Stimulated activated CD4-positive, alpha-beta T cell treated with anti-CD3 and anti-CD28 coated beads, TNF-alpha, amount 100 ng/mL, for 4 hours (primary cell): ENCODE data around the gene SARNP.
"Not testable (repeated sequence)": the region's sequence is repeated elsewhere in the genome, so short reads cannot be mapped to it uniquely, and the experiment has no call there.

Experiments used
- DNase-seq, 3 experiments: peaks; one replicate each; pipeline ENCODE4 v3.0.0-alpha.2; 2020; ENCODE audit warnings: low read depth in 3 of 3

SARNP gene, protein sequence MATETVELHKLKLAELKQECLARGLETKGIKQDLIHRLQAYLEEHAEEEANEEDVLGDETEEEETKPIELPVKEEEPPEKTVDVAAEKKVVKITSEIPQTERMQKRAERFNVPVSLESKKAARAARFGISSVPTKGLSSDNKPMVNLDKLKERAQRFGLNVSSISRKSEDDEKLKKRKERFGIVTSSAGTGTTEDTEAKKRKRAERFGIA

DNA sequence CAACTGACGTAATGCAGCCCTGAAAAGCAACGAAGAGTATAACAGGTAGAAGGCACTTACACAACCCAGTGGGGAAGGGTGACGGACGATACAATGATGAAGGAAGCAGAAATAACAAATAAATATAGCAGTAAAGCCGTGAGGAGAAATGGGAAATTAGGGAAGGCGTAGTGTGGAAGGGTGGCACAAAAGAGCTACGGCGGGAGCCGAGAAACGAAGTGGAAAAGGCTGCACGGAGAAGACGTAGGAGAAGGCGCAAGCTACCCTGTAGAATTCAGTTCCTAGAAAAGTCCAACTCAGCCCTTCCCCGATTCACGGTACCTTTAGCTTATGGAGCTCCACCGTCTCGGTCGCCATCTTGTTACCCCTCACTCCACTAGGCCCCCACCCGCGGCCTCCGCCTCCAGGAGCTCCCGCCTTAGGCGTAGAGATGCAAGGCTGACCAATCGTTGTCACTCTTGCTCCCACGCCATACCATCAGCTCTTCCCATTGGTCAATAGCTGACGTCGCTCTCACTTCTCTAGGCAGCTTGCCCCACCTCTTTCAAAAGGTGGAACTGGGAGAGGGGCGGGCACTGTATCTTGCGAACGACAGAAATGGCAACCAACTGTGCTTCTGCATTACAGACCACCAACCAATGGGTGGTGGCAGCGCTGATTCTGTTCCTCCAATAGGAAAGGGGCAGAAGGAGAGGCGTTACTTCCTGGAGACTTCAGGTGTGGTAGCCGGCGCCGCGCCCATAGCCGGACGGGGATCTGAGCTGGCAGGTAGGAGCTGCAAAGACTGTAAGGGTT, at the start of gene SARNP, which contains the start of gene ORMDL2:
TSS of gene SARNP (minus strand) at position 380 of the 795 bp plus-strand sequence. CDS start at position 357, 23 bp downstream.
TSS of gene ORMDL2 (plus strand) at position 697 of the 795 bp plus-strand sequence. CDS start 959 bp downstream, outside the sequence.
- DNase-seq = peak; percentile 68 to 95 (median 93)

GRCh38 chr12:55866454-55867004, 49.0 kb upstream of the SARNP start:
- not testable (repeated sequence) for DNase-seq

- DNase-seq = no peak
These were observed 47.8 kb upstream of the SARNP start for GRCh38 chr12:55865327-55865726.

DNA sequence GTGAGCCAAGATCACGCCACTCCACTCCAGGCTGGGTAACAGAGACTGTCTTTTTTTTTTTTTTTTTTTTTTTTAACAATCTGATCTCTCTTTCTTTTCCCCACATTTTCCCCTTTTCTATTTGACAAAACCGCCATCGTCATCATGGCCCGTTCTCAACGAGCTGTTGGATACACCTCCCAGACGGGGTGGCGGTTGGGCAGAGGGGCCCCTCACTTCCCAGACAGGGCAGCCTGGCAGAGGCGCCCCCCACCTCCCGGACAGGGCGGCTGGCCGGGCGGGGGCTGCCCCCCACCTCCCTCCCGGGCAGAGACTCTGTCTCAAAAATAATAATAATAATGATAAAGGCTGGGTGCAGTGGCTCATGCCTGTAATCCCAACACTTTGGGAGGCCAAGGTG, 45.4 kb upstream of the SARNP start:
- DNase-seq = not testable (repeated sequence)

DNA sequence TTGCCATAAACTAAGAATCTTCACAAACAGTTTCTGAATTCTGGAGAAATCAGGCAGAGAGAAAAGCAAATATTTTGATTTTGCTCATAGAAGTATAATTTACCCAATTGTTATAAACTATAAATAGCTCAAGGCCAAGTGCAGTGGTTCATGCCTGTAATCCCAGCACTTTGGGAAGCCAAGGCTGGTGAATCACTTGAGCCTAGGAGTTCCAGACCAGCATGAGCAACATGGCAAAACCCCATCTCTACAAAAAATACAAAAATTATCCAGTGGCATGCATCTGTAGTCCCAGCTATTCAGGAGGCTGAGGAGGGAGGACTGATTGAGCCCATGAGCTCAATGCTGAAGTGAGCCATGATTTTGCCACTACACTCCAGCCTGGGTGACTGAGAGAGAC, 44.8 kb upstream of the SARNP start:
- no peak for DNase-seq

GRCh38 chr12:55861871-55862270, 44.3 kb upstream of the SARNP start:
- no peak for DNase-seq

DNA sequence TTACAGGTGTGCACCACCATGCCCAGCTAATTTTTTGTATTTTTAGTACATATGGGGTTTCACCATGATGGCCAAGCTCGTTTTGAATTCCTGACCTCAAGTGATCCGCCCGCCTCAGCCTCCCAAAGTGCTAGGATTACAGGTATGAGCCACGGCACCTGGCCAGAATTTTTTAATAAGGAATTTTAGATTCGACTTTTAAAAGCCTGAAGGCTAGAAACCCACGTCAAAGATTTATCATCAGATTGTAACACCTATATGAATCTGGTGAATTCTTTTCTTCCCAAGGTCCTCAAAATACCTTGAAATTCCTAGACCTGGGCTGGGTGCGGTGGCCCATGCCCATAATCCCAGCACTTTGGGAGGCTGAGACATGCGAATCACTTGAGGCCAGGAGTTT, 43.9 kb upstream of the SARNP start:
- DNase-seq = no peak

- DNase-seq = no peak
These were observed 35.2 kb upstream of the SARNP start for GRCh38 chr12:55852740-55853139.

DNA sequence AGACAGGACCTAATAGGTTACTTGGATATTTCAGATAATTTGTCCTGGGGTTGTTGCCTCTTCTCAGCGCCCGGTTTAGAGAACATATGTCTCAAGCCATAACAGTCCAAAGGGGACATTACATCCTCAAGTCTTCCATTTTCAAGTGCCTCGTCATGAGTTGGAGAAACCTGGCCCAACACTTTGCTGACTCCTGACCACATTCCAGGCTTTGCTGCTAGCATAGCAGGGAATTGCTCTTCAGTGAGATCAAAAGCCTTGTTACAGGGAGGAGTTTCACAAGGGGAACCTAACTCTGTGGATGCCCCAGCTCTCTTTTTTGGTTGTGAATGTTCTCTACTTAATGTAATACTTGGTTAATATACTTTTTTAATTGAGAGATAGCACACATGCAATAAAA, 33.4 kb upstream of the SARNP start:
- no peak for DNase-seq

DNA sequence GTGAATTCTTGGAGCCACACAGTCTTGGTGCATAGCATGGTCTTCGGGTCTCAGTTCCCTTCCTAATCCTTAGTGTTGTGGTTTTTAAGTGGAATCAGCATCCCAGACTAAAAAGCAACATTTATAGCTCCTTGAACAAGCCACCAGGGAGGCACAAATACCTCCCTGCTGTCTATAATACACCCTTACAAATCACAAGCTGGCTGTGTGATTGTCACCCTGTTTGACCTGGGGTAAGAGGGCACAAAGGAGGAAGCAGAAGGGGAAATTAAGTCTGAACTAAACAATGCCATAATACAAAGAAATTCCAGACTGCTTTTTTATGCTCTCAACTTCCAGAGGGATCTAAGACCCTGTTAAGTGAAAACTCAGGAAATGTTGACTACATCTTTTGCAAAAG, 32.9 kb upstream of the SARNP start:
- no peak for DNase-seq

DNA sequence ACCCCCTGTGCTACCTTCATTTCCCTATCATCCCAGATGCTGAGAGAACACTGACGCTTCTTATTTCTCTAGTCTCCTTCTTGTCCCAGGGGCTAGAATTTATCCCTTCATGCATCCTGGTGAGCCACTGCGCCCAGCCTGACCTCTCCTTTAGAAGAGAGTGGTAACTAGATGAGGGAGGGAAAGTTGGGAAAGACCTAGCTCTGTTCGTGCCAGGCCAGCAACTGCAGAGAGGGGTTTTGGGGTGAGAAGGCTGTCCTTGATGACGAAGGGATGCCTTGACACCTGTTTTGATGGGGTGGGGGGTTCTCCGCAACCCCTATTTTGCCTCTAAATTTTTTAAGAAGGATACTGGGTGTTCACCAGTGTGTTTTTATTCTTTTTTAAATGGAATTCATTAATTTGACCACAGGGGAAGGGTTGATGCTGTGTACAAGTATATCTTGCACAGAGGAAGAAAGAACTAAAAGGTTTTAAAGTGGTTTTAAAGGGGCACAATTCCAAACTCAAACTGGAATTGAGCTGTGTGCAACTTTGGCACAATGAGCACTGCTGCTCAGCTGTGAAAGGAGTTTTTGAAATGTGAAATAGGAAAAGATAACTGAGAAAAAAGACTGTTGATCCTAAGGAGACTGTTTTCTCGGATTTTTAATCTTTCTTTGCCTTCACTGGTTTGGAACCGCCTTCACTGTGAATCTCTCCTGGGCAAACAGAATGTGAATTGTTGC, 32.3 kb upstream of the SARNP start:
- DNase-seq = no peak

GRCh38 chr12:55847603-55848291, 30.2 kb upstream of the SARNP start:
- no peak for DNase-seq

- no peak for DNase-seq
These were observed 29.5 kb upstream of the SARNP start for GRCh38 chr12:55847033-55847432.

DNA sequence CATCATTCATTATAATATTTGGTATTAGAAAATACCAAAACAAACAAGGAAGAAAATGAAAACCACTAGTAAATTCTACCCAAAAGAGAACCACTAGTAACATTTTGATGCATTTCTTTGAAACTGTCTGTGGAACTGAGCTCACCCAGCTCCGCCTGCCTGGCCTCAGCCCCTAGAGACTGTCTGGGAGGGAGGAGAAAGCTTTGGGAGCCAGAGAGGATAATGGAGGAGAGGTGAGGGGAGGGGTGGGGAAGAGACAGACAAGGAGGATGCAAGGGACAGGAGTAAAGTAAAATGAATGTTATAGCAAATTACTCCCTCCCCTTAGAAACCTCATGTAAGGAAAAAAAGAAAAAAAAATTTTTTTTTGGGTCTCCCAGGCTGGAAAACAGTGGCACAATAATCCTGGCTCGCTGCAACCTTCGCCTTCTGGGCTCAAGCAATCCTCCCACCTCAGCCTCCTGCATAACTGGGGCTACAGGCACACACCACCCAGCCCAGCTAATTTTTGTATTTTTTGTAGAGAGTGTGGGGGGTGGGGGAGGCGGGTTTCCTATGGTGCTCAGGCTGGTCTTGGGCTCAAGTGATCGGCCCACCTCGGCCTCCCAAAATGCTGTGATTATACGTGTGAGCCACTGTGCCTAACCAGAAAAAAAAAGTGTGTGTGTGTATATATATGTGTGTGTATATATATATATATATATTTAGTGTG, 28.4 kb upstream of the SARNP start:
- no peak for DNase-seq

DNA sequence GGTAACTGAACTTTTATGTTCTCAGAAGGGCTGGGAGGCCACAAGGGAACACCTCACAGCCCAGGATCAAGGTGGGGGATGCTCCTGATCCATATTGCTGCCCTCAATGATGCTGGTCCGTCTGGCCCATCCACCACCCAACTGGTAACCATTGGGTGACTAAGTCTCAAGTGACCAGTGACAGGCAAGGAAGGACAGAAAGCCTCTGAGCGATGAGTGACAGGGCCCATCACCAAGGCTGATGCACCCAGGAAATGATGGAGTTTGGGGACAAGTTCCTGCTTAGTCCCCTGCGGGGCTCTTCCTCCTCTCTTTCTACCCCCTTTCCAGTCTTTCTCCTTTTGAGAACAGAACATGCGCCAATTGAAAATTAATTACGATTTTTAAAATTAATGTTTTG, 27.8 kb upstream of the SARNP start:
- no peak for DNase-seq

- no peak for DNase-seq
These were observed 27.4 kb upstream of the SARNP start for GRCh38 chr12:55844961-55845360.

DNA sequence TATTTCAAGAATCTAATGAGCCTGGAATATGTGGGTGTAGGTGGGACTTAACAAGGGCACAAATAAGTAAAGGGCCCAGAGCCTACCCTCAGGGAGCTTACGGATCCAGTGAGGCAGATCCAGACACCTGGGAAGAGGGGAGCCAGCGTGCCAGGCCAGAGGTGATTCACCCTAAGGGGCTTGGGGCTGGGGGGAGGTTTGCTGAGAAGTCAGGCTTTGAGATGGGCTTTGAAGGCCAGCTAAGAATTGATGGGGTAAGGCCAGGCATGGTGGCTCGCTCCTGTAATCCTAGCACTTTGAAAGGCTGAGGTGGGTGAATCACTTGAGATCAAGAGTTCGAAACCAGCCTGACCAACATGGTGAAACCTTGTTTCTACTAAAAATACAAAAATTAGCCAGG, 25.9 kb upstream of the SARNP start:
- DNase-seq = no peak

GRCh38 chr12:55842681-55843429, 25.3 kb upstream of the SARNP start, which contains the start of gene MMP19:
TSS of gene MMP19 (minus strand) at chr12:55842936. CDS start at chr12:55842830, 106 bp downstream.
- no peak for DNase-seq

GRCh38 chr12:55840581-55841351, 23.2 kb upstream of the SARNP start:
- no peak for DNase-seq
